CD4-positive, alpha-beta T cell (primary cell): ENCODE measurements around the gene HDGFL1. TPM values are rescaled to one million over a fixed set of nuclear protein-coding genes. Genes with fewer than 3 reads are reported as not detected.

ENCODE experiments used
- ATAC-seq: fragments of 200-7000 bp; cut with Tn5 transposase; one replicate; pipeline ENCODE4 v1.10.0; 2022; ENCODE audit warnings: mild to moderate bottlenecking; ENCODE audit not compliant: poor library complexity
- CTCF ChIA-PET: fragments of 350-600 bp; sonication (Branson Sonifier 250); formaldehyde crosslinking; loops from one replicate; lab custom pipeline; 2021; ENCODE audit warnings: antibody characterized with exemption, inconsistent platforms; lab: Charles Lee
- POLR2A ChIA-PET: fragments of 350-600 bp; sonication (Branson Sonifier 250); formaldehyde crosslinking; loops from one replicate; lab custom pipeline; 2021; ENCODE audit warnings: antibody characterized with exemption, inconsistent platforms; lab: Charles Lee
- DNase-seq, 14 experiments: peaks; one replicate each; pipeline ENCODE4 v3.0.0-alpha.2; 2013 to 2020; ENCODE audit warnings: mixed read lengths in 2 of 14
- H3K27ac ChIP-seq, 2 donors: one replicate each; pipeline versions ENCODE4 v1.5.1 to v1.7.0; 2013; ENCODE audit warnings: low read length in 2 of 2, low read depth in 1 of 2, mild to moderate bottlenecking in 1 of 2
- H3K27me3 ChIP-seq, 2 experiments: 1 replicate in 1 of 2; 2 replicates in 1 of 2; pipeline versions ENCODE4 v1.6.1 to v1.7.0; 2013; ENCODE audit warnings: low read length in 2 of 2, control low read depth in 1 of 2, mild to moderate bottlenecking in 1 of 2, moderate library complexity in 1 of 2; ENCODE audit not compliant: insufficient read depth in 2 of 2, control insufficient read depth in 1 of 2
- H3K36me3 ChIP-seq: one replicate; pipeline ENCODE4 v1.6.1; 2013; ENCODE audit warnings: low read length, control low read depth; ENCODE audit not compliant: insufficient read depth
- H3K4me1 ChIP-seq: one replicate; pipeline ENCODE4 v1.6.1; 2013; ENCODE audit warnings: low read length, control low read depth; ENCODE audit not compliant: insufficient read depth
- H3K4me3 ChIP-seq: one replicate; pipeline ENCODE4 v1.5.1; 2013; ENCODE audit warnings: mild to moderate bottlenecking, low read length, moderate library complexity
- H3K9me3 ChIP-seq, 2 experiments: 1 replicate in 1 of 2; 2 replicates in 1 of 2; pipeline versions ENCODE4 v1.6.1 to v1.7.0; 2013; ENCODE audit warnings: low read length in 2 of 2, mild to moderate bottlenecking in 2 of 2, control low read depth in 1 of 2, moderate library complexity in 1 of 2; ENCODE audit not compliant: control insufficient read depth in 1 of 2, insufficient read depth in 1 of 2
- H3K27ac Mint-ChIP-seq: one replicate; pipeline ENCODE4 v1.8.0; 2020; ENCODE audit warnings: mixed read lengths
- H3K27me3 Mint-ChIP-seq: one replicate; pipeline ENCODE4 v1.8.0; 2021; ENCODE audit warnings: mixed read lengths
- H3K36me3 Mint-ChIP-seq: one replicate; pipeline ENCODE4 v1.8.0; 2021; ENCODE audit warnings: low read depth, mixed read lengths
- H3K4me1 Mint-ChIP-seq: one replicate; pipeline ENCODE4 v1.8.0; 2021; ENCODE audit warnings: low read depth, mixed read lengths
- H3K4me3 Mint-ChIP-seq: one replicate; pipeline ENCODE4 v1.8.0; 2020; ENCODE audit warnings: mild to moderate bottlenecking, mixed read lengths
- H3K9me3 Mint-ChIP-seq: one replicate; pipeline ENCODE4 v1.8.0; 2020; ENCODE audit warnings: mixed read lengths
- intact Hi-C, 2 experiments: fragments of 100-400 bp; cut with DNase I in 1 of 2; cut with micrococcal nuclease in 1 of 2; formaldehyde crosslinking; loops; one replicate each; pipeline versions ENCODE4 v1.15.1 to v1.9.0; 2023 to 2025; cut with DNase I, micrococcal nuclease
- total RNA-seq, 174 experiments: library from RNA in 2 of 174; stranded (reverse) in 2 of 174; gene quantifications; one replicate each; pipeline ENCODE4 v1.2.3 and lab custom pipeline; 2021 to 2026
- TF ChIP-seq, protein P1 (sequence below): fragments of 200-600 bp; IDR thresholded peaks from one replicate; pipeline ENCODE4 v1.8.0; 2022; ENCODE audit warnings: antibody characterized with exemption, mild to moderate bottlenecking

HDGFL1 gene
- total RNA-seq, 2 experiments from 2014 or later: not detected

DNA sequence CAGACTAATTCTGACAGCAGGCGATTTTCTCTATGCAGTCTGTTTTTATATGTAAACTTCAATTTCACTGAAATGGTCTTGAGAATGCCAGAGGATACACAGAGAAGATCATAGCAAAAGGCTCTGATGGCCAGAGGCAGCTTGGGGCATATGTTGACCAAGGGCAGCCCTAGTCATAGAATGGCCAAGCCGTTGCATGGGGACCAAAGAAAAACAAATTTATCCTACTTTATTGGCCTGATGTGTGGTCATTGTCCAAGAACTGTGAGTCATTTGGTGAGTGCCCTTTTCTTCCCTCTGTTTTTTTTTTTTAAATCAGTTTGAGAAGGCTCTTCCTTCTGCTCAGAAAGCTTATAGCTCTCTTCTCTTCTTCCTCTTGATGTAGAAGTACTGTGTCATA lies 5.8 kb downstream of the HDGFL1 start:
- H3K36me3 ChIP-seq: no peaks in the 10 kb centered on the region
- H3K4me3 ChIP-seq: no peak overlapping the region
- no peak overlapping the region for H3K27ac ChIP-seq
- POLR2A ChIA-PET: no interaction called here
- no peaks in the 10 kb centered on the region for H3K36me3 Mint-ChIP-seq
- H3K27ac Mint-ChIP-seq: no peak overlapping the region
- DNase-seq (no peak), ATAC-seq (no peak)
- H3K27me3 ChIP-seq: no peaks in the 10 kb centered on the region
- H3K4me1 ChIP-seq: no peaks in the 10 kb centered on the region
- peaks cover 4% of the 10 kb centered on the region for H3K9me3 Mint-ChIP-seq
- CTCF ChIA-PET: no interaction called here
- H3K9me3 ChIP-seq: peaks cover 0 to 6% of the 10 kb centered on the region in 2 experiments
- TF ChIP-seq, protein P1, sequence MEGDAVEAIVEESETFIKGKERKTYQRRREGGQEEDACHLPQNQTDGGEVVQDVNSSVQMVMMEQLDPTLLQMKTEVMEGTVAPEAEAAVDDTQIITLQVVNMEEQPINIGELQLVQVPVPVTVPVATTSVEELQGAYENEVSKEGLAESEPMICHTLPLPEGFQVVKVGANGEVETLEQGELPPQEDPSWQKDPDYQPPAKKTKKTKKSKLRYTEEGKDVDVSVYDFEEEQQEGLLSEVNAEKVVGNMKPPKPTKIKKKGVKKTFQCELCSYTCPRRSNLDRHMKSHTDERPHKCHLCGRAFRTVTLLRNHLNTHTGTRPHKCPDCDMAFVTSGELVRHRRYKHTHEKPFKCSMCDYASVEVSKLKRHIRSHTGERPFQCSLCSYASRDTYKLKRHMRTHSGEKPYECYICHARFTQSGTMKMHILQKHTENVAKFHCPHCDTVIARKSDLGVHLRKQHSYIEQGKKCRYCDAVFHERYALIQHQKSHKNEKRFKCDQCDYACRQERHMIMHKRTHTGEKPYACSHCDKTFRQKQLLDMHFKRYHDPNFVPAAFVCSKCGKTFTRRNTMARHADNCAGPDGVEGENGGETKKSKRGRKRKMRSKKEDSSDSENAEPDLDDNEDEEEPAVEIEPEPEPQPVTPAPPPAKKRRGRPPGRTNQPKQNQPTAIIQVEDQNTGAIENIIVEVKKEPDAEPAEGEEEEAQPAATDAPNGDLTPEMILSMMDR: no peak
- no peak overlapping the region for H3K4me3 Mint-ChIP-seq
- no peaks in the 10 kb centered on the region for H3K27me3 Mint-ChIP-seq
- no peaks in the 10 kb centered on the region for H3K4me1 Mint-ChIP-seq
- intact Hi-C loops: no loop called here

DNA sequence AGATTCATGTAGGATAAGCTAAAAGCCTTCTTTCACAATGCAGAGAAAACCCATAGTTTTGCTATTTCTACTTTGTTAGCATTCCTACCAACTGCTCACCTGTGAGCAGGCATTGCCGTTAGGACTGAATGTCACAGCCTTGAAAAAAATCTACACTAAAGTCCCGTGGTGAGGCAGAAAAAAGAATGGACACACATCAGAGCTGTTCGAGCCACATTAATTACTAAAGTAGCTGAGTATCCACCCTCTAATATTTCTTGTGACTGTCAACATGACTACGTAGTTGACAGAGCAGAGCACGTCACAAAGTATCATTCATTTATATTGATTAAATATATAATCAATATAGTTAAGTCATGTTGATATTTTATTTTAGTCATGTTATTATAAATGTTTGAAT lies 10.1 kb downstream of the HDGFL1 start:
- CTCF ChIA-PET: no interaction called here
- intact Hi-C loops: no loop called here
- no peaks in the 10 kb centered on the region for H3K36me3 Mint-ChIP-seq
- Histone ChIP-seq H3K9me3 (no peaks in the 10 kb centered on the region), H3K27me3 (no peaks in the 10 kb centered on the region), H3K36me3 (no peaks in the 10 kb centered on the region), H3K27ac (no peak overlapping the region), H3K4me1 (no peaks in the 10 kb centered on the region), H3K4me3 (no peak overlapping the region)
- no peaks in the 10 kb centered on the region for H3K27me3 Mint-ChIP-seq
- no peak overlapping the region for H3K4me3 Mint-ChIP-seq
- no peaks in the 10 kb centered on the region for H3K4me1 Mint-ChIP-seq
- H3K27ac Mint-ChIP-seq: no peak overlapping the region
- peaks cover 1% of the 10 kb centered on the region for H3K9me3 Mint-ChIP-seq
- no peak for ATAC-seq
- POLR2A ChIA-PET: no interaction called here
- TF ChIP-seq, protein P1: no peak
- DNase-seq: no peak

DNA sequence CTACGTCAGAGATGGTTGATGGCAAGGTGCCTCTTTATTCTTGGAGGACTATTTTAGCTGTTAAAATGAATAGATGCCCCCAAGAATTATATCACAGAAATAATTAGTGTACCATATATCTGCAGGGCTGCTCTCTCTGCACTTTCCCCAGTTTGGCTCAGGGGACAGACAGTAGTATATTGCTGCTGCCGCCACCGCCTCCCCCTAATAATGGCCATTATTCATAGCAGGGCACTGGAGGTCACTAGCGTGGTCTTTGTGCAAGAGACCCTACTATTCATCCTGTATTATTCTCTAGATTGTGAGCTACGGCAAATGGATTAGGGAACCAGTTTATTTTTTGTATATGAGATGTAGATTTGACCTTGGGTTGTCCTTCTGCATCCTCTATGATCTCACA lies 11.0 kb downstream of the HDGFL1 start:
- H3K27ac Mint-ChIP-seq: no peak overlapping the region
- TF ChIP-seq, protein P1: no peak
- H3K4me1 ChIP-seq: no peaks in the 10 kb centered on the region
- no peak for DNase-seq
- no peaks in the 10 kb centered on the region for H3K9me3 ChIP-seq
- H3K36me3 ChIP-seq: no peaks in the 10 kb centered on the region
- intact Hi-C loops: no loop called here
- H3K36me3 Mint-ChIP-seq: no peaks in the 10 kb centered on the region
- H3K9me3 Mint-ChIP-seq: peaks cover 1% of the 10 kb centered on the region
- no peak overlapping the region for H3K4me3 Mint-ChIP-seq
- no peaks in the 10 kb centered on the region for H3K4me1 Mint-ChIP-seq
- ATAC-seq: no peak
- H3K27ac ChIP-seq: no peak overlapping the region
- H3K4me3 ChIP-seq: no peak overlapping the region
- H3K27me3 Mint-ChIP-seq: no peaks in the 10 kb centered on the region
- no peaks in the 10 kb centered on the region for H3K27me3 ChIP-seq
- ChIA-PET POLR2A (no interaction called here), CTCF (no interaction called here)
